Motor neuron (in vitro differentiated cells): ENCODE measurements around the gene EP300. TPM values are rescaled to one million over a fixed set of nuclear protein-coding genes. Genes with fewer than 3 reads are reported as not detected.
"Not testable (repeated sequence)": the region's sequence is repeated elsewhere in the genome, so short reads cannot be mapped to it uniquely, and the experiment has no call there.

ENCODE experiments used
- ATAC-seq, 8 experiments: fragments of 200-7000 bp; cut with Tn5 transposase; replicated peaks in 6 of 8; 2 replicates each; pipeline ENCODE4 v1.8.0; 2021; ENCODE audit warnings: mild to moderate bottlenecking in 8 of 8, moderate library complexity in 8 of 8
- H3K27ac ChIP-seq, 2 donors: fragments of 250-450 bp; sonication (Bioruptor Pico); 2 replicates each; pipeline ENCODE4 v1.9.0; 2021; ENCODE audit warnings: antibody characterized with exemption in 2 of 2, mild to moderate bottlenecking in 2 of 2, moderate library complexity in 1 of 2
- H3K4me1 ChIP-seq, 2 donors: fragments of 250-450 bp; sonication (Bioruptor Pico); replicated peaks in 1 of 2; 2 replicates each; pipeline ENCODE4 v1.6.1; 2021; ENCODE audit warnings: antibody characterized with exemption in 2 of 2, mild to moderate bottlenecking in 2 of 2, moderate library complexity in 1 of 2
- H3K4me3 ChIP-seq, 5 donors: fragments of 250-450 bp; sonication (Bioruptor Pico); 2 replicates each; pipeline ENCODE4 v1.9.0; 2021; ENCODE audit warnings: antibody characterized with exemption in 5 of 5, mild to moderate bottlenecking in 5 of 5, moderate library complexity in 4 of 5
- whole genome bisulfite sequencing, 10 experiments: fragments of 450-650 bp; shearing (Covaris generic); methylation state at CpG; one replicate each; pipeline ENCODE4 v1.0.0; 2022; 5-methylcytosine and 5-hydroxymethylcytosine counted together
- in situ Hi-C, 9 experiments: fragments of 400-800 bp; cut with MboI; loops; one replicate each; pipeline ENCODE4 v1.15.0; 2021; ENCODE audit warnings: low sequenced_read_pairs in 9 of 9, low pct_unique_long_range_greater_than_20kb in 2 of 9; ENCODE audit not compliant: unreplicated experiment in 9 of 9
- total RNA-seq, 8 experiments: library from RNA; unstranded; fragments of 300-600 nt; gene quantifications; 2 replicates each; pipeline versions ENCODE4 v1.2.3 to v1.2.4, GENCODE V29; 2022

The EP300 gene
- total RNA-seq, 8 experiments from 2014 or later: 21.8 to 82.2 (median 32.4) TPM

GRCh38 chr22:41128606-41129005, 36.2 kb downstream of the EP300 start:
- Histone ChIP-seq H3K4me1 (no peaks in the 10 kb centered on the region), H3K27ac (no peak overlapping the region), H3K4me3 (no peak overlapping the region)
- in situ Hi-C loops: loop anchor here in 1 of 9 experiments (25.0 kb wide), 1 partner anchor 291 kb away; no protein-coding TSS in a partner anchor
- WGBS, 10 experiments: 60 to 100% (median 98%) methylated on average over 1 to 14 of the region's 14 CpGs; no CpG with 5 or more reads in 1 of the 10 experiments
- no peak for ATAC-seq

- ATAC-seq: no peak
- H3K4me1 ChIP-seq: no peaks in the 10 kb centered on the region
- H3K4me3 ChIP-seq: no peak overlapping the region
- 83 to 100% (median 90%) methylated on average over 1 to 2 of the region's 2 CpGs; no CpG with 5 or more reads in 7 of the 10 experiments for WGBS, 10 experiments
- in situ Hi-C loops: loop anchor here in 1 of 9 experiments (25.0 kb wide), 1 partner anchor 295 kb away; no protein-coding TSS in a partner anchor
- no peak overlapping the region for H3K27ac ChIP-seq
Measured at GRCh38 chr22:41132550-41132949, 40.2 kb downstream of the EP300 start.

- no peak overlapping the region for H3K4me3 ChIP-seq
- in situ Hi-C loops: loop anchor here in 1 of 9 experiments (25.0 kb wide), 1 partner anchor 303 kb away; no protein-coding TSS in a partner anchor
- H3K27ac ChIP-seq: no peak overlapping the region
- 40 to 100% (median 90%) methylated on average over 2 to 10 of the region's 10 CpGs; no CpG with 5 or more reads in 1 of the 10 experiments for WGBS, 10 experiments
- ATAC-seq: no peak
- no peaks in the 10 kb centered on the region for H3K4me1 ChIP-seq
Measured at GRCh38 chr22:41140365-41140957, 48.1 kb downstream of the EP300 start.

GRCh38 chr22:41145921-41146320, 53.5 kb downstream of the EP300 start:
- H3K4me3 ChIP-seq, ATAC-seq, H3K27ac ChIP-seq, H3K4me1 ChIP-seq: not testable (repeated sequence)
- in situ Hi-C loops: loop anchor here in 1 of 9 experiments (25.0 kb wide), 1 partner anchor 309 kb away; no protein-coding TSS in a partner anchor
- WGBS, 10 experiments: 0 to 100% (median 79%) methylated on average over 1 to 6 of the region's 6 CpGs; no CpG with 5 or more reads in 2 of the 10 experiments

GRCh38 chr22:41146573-41146972, 54.2 kb downstream of the EP300 start:
- in situ Hi-C loops: loop anchor here in 1 of 9 experiments (25.0 kb wide), 1 partner anchor 309 kb away; no protein-coding TSS in a partner anchor
- WGBS, 10 experiments: 50 to 100% (median 94%) methylated on average over 2 to 4 of the region's 4 CpGs

GRCh38 chr22:41147722-41148121, 55.3 kb downstream of the EP300 start:
- ATAC-seq: no peak
- in situ Hi-C loops: loop anchor here in 1 of 9 experiments (25.0 kb wide), 1 partner anchor 310 kb away; no protein-coding TSS in a partner anchor
- H3K27ac ChIP-seq: no peak overlapping the region
- no peaks in the 10 kb centered on the region for H3K4me1 ChIP-seq
- 88 to 100% (median 88%) methylated on average over 1 to 5 of the region's 5 CpGs; no CpG with 5 or more reads in 5 of the 10 experiments for WGBS, 10 experiments
- no peak overlapping the region for H3K4me3 ChIP-seq

More at GRCh38 chr22:41146573-41146972, 54.2 kb downstream of the EP300 start:
- Histone ChIP-seq H3K4me1 (no peaks in the 10 kb centered on the region), H3K4me3 (no peak overlapping the region), H3K27ac (no peak overlapping the region)
- no peak for ATAC-seq

- Histone ChIP-seq H3K4me3 (no peak overlapping the region), H3K27ac (no peak overlapping the region), H3K4me1 (no peaks in the 10 kb centered on the region)
- no peak for ATAC-seq
- 80 to 100% (median 99%) methylated on average over 1 to 6 of the region's 7 CpGs; no CpG with 5 or more reads in 2 of the 10 experiments for WGBS, 10 experiments
- in situ Hi-C loops: loop anchor here in 1 of 9 experiments (25.0 kb wide), 1 partner anchor 316 kb away; no protein-coding TSS in a partner anchor
Measured at GRCh38 chr22:41152902-41153301, 60.5 kb downstream of the EP300 start.

- Histone ChIP-seq H3K4me3 (no peak overlapping the region), H3K27ac (no peak overlapping the region), H3K4me1 (no peaks in the 10 kb centered on the region)
- in situ Hi-C loops: loop anchor here in 1 of 9 experiments (25.0 kb wide), 1 partner anchor 320 kb away; no protein-coding TSS in a partner anchor
- 65 to 100% (median 98%) methylated on average over 1 to 4 of the region's 4 CpGs; no CpG with 5 or more reads in 2 of the 10 experiments for WGBS, 10 experiments
- ATAC-seq: no peak
Measured at GRCh38 chr22:41157083-41157482, 64.7 kb downstream of the EP300 start.

GRCh38 chr22:41169157-41169556, 76.8 kb downstream of the EP300 start:
- WGBS, 10 experiments: 74 to 97% (median 88%) methylated on average over 2 to 8 of the region's 8 CpGs
- no peak overlapping the region for H3K27ac ChIP-seq
- H3K4me3 ChIP-seq: no peak overlapping the region
- no peaks in the 10 kb centered on the region for H3K4me1 ChIP-seq
- no peak for ATAC-seq
- in situ Hi-C loops: loop anchor here in 1 of 9 experiments (25.0 kb wide), 1 partner anchor 332 kb away; no protein-coding TSS in a partner anchor

GRCh38 chr22:41171996-41172395, 79.6 kb downstream of the EP300 start:
- H3K4me1 ChIP-seq: no peaks in the 10 kb centered on the region
- in situ Hi-C loops: loop anchor here in 1 of 9 experiments (25.0 kb wide), 1 partner anchor 335 kb away; no protein-coding TSS in a partner anchor
- H3K4me3 ChIP-seq: no peak overlapping the region
- H3K27ac ChIP-seq: no peak overlapping the region
- ATAC-seq: no peak
- WGBS, 10 experiments: 94 to 100% (median 100%) methylated on average over 1 to 3 of the region's 3 CpGs

- WGBS, 10 experiments: 92 to 95% methylated on average over 2 of the region's 2 CpGs; no CpG with 5 or more reads in 8 of the 10 experiments
- Histone ChIP-seq H3K4me3 (no peak overlapping the region), H3K27ac (no peak overlapping the region), H3K4me1 (no peaks in the 10 kb centered on the region)
- peak in 2 of 8 experiments; percentile 35 for ATAC-seq
- in situ Hi-C loops: no loop called here
Measured at GRCh38 chr22:41175546-41175945, 83.2 kb downstream of the EP300 start.

GRCh38 chr22:41177040-41177621, 84.7 kb downstream of the EP300 start:
- peak in 5 of 8 experiments; percentile 50 to 61 (median 56) for ATAC-seq
- 80 to 100% (median 100%) methylated on average over 1 to 5 of the region's 15 CpGs; no CpG with 5 or more reads in 4 of the 10 experiments for WGBS, 10 experiments
- Histone ChIP-seq H3K4me3 (no peak overlapping the region), H3K4me1 (no peaks in the 10 kb centered on the region), H3K27ac (no peak overlapping the region)
- in situ Hi-C loops: no loop called here
